B cell (primary cell): ENCODE results near the gene NPC1. TPM values are rescaled to one million over a fixed set of nuclear protein-coding genes. Genes with fewer than 3 reads are reported as not detected.
A peak's percentile ranks its signal among the peaks of the same experiment; 100 is the strongest.

Source experiments
- ATAC-seq: fragments of 200-7000 bp; cut with Tn5 transposase; one replicate; pipeline ENCODE4 v1.10.0; 2021; ENCODE audit warnings: low read depth, mild to moderate bottlenecking, moderate number of reproducible peaks, moderate library complexity
- CTCF ChIA-PET: fragments of 350-600 bp; sonication (Branson Sonifier 250); formaldehyde crosslinking; loops from one replicate; lab custom pipeline; 2021; ENCODE audit warnings: antibody characterized with exemption, inconsistent platforms; lab: Charles Lee
- POLR2A ChIA-PET: fragments of 350-600 bp; sonication (Branson Sonifier 250); formaldehyde crosslinking; loops from one replicate; lab custom pipeline; 2021; ENCODE audit warnings: antibody characterized with exemption; lab: Charles Lee
- DNase-seq: peaks from one replicate; pipeline ENCODE4 v3.0.0; 2013
- H2AFZ ChIP-seq: 2 replicates; pipeline ENCODE4 v1.6.1; 2012; ENCODE audit warnings: mild to moderate bottlenecking, low read depth, low read length; ENCODE audit not compliant: insufficient read depth, poor library complexity, severe bottlenecking
- H3K27ac ChIP-seq, 2 donors: 1 replicate in 1 of 2; 2 replicates in 1 of 2; pipeline ENCODE4 v1.5.1; 2012 to 2013; ENCODE audit warnings: low read length in 2 of 2, mild to moderate bottlenecking in 2 of 2, moderate library complexity in 1 of 2
- H3K27me3 ChIP-seq, 4 experiments: fragments of 200-600 bp in 1 of 4; sonication (generic) in 1 of 4; replicated peaks in 1 of 4; 1 replicate in 2 of 4; 2 replicates in 2 of 4; pipeline versions ENCODE4 v1.6.1 to v1.7.0; 2013 to 2016; ENCODE audit warnings: low read length in 3 of 4, mild to moderate bottlenecking in 2 of 4, mixed read lengths in 1 of 4, moderate library complexity in 1 of 4; ENCODE audit not compliant: insufficient read depth in 4 of 4, control insufficient read depth in 3 of 4; ENCODE audit errors: control extremely low read depth in 1 of 4
- H3K36me3 ChIP-seq, 2 experiments: replicated peaks in 1 of 2; 1 replicate in 1 of 2; 2 replicates in 1 of 2; pipeline versions ENCODE4 v1.6.1 to v1.7.1; 2013; ENCODE audit warnings: low read length in 1 of 2; ENCODE audit not compliant: insufficient read depth in 2 of 2, control insufficient read depth in 1 of 2; ENCODE audit errors: control extremely low read depth in 1 of 2, extremely low read depth in 1 of 2
- H3K4me1 ChIP-seq, 2 donors: fragments of 200-600 bp in 1 of 2; sonication (generic) in 1 of 2; 1 replicate in 1 of 2; 2 replicates in 1 of 2; pipeline versions ENCODE4 v1.5.1 to v1.6.1; 2013 to 2017; ENCODE audit warnings: low read length in 2 of 2; ENCODE audit not compliant: control insufficient read depth in 2 of 2, insufficient read depth in 2 of 2
- H3K4me2 ChIP-seq: replicated peaks from 2 replicates; pipeline ENCODE3; 2012; ENCODE audit warnings: mild to moderate bottlenecking, low read depth, low read length; ENCODE audit not compliant: poor library complexity, severe bottlenecking
- H3K4me3 ChIP-seq, 5 experiments: fragments of 200-600 bp in 1 of 5; sonication (generic) in 1 of 5; 1 replicate in 3 of 5; 2 replicates in 2 of 5; pipeline versions ENCODE4 v1.5.1 to v1.7.0; 2011 to 2016; ENCODE audit warnings: low read length in 4 of 5, mild to moderate bottlenecking in 4 of 5, low read depth in 2 of 5, control low read depth in 1 of 5, moderate library complexity in 1 of 5; ENCODE audit not compliant: insufficient read depth in 1 of 5; ENCODE audit errors: control extremely low read depth in 1 of 5, extremely low read depth in 1 of 5
- H3K79me2 ChIP-seq: fragments of 200-600 bp; sonication (generic); one replicate; pipeline ENCODE4 v1.6.0; 2016; ENCODE audit warnings: low read length; ENCODE audit not compliant: control insufficient read depth, insufficient read depth
- H3K9ac ChIP-seq: fragments of 200-600 bp; sonication (generic); 2 replicates; pipeline ENCODE4 v1.6.1; 2017; ENCODE audit warnings: mild to moderate bottlenecking, low read length, moderate library complexity
- H3K9me3 ChIP-seq, 3 donors: one replicate each; pipeline versions ENCODE4 v1.6.1 to v1.7.1; 2013; ENCODE audit warnings: low read length in 2 of 3; ENCODE audit not compliant: control insufficient read depth in 2 of 3, insufficient read depth in 1 of 3; ENCODE audit errors: control extremely low read depth in 1 of 3
- H4K20me1 ChIP-seq: 2 replicates; pipeline ENCODE4 v1.6.0; 2012; ENCODE audit warnings: mild to moderate bottlenecking, low read length; ENCODE audit not compliant: insufficient read depth, control insufficient read depth, poor library complexity, severe bottlenecking
- H3K27ac Mint-ChIP-seq: one replicate; pipeline ENCODE4 v1.8.0; 2021; ENCODE audit warnings: mixed read lengths
- H3K27me3 Mint-ChIP-seq: one replicate; pipeline ENCODE4 v1.8.0; 2021; ENCODE audit warnings: mixed read lengths
- H3K4me1 Mint-ChIP-seq: one replicate; pipeline ENCODE4 v1.8.0; 2021; ENCODE audit warnings: mixed read lengths
- H3K4me3 Mint-ChIP-seq: one replicate; pipeline ENCODE4 v1.8.0; 2021; ENCODE audit warnings: mixed read lengths
- H3K9me3 Mint-ChIP-seq: one replicate; pipeline ENCODE4 v1.8.0; 2022; ENCODE audit warnings: mixed read lengths; ENCODE audit not compliant: insufficient read depth
- CTCF ChIP-seq: fragments of 200-600 bp; IDR thresholded peaks from one replicate; pipeline ENCODE4 v1.8.0; 2022; ENCODE audit warnings: antibody characterized with exemption, mild to moderate bottlenecking
- EZH2 ChIP-seq: IDR thresholded peaks from 2 replicates; pipeline ENCODE4 v1.6.1; 2012; ENCODE audit warnings: borderline replicate concordance, low read depth, mild to moderate bottlenecking, moderate library complexity, low read length; ENCODE audit not compliant: insufficient read depth, poor library complexity, severe bottlenecking
- WGBS: methylation state at CpG from one replicate; pipeline ENCODE4 v1.1.5; 2013; ENCODE audit warnings: missing lambda C conversion rate; ENCODE audit not compliant: insufficient coverage; 5-methylcytosine and 5-hydroxymethylcytosine counted together
- intact Hi-C: fragments of 100-400 bp; cut with micrococcal nuclease; formaldehyde crosslinking; loops from one replicate; pipeline ENCODE4 v1.10.0; 2022
- polyA plus RNA-seq: library from polyadenylated mRNA; depleted of rRNA; stranded (reverse); fragments of >200 nt; gene quantifications from 2 replicates; pipeline ENCODE4 v1.2.3, GENCODE V29; 2012
- total RNA-seq, 2 donors: library from RNA; stranded (reverse); fragments of 120-200 nt in 1 of 2; gene quantifications; 1 replicate in 1 of 2; 2 replicates in 1 of 2; pipeline versions ENCODE4 v1.2.3 to v1.2.4, GENCODE V29; 2013 to 2022

The NPC1 gene
- total and polyA plus RNA-seq, 2 donors (not counting 1 experiment from before 2014, with no cell fraction given), result 17.5 to 44.4 TPM

- H3K4me3 ChIP-seq, result peak overlapping the region; percentile 4 to 52 (median 38)
- peak overlapping the region; percentile 59 for H3K9ac ChIP-seq
- H3K27ac Mint-ChIP-seq, result no peak overlapping the region
- H2AFZ ChIP-seq, result peak overlapping the region; percentile 75
- H3K4me3 Mint-ChIP-seq, result peak overlapping the region; percentile 77
- peak overlapping the region; percentile 76 for H3K4me2 ChIP-seq
- H3K27ac ChIP-seq, result no peak overlapping the region
- peaks cover 0 to 34% (median 25%) of the 10 kb centered on the region in 4 experiments for H3K27me3 ChIP-seq
- peaks cover 18% of the 10 kb centered on the region for H3K4me1 Mint-ChIP-seq
- POLR2A ChIA-PET, result no interaction called here
- H3K4me1 ChIP-seq, result peaks cover 12 to 15% of the 10 kb centered on the region in 2 donors
- no peaks in the 10 kb centered on the region for H3K36me3 ChIP-seq
- H3K79me2 ChIP-seq, result no peaks in the 10 kb centered on the region
- H3K9me3 Mint-ChIP-seq, result no peaks in the 10 kb centered on the region
- no peaks in the 10 kb centered on the region for H3K9me3 ChIP-seq
- H3K27me3 Mint-ChIP-seq, result peaks cover 48% of the 10 kb centered on the region
- intact Hi-C loops, result no loop called here
- ATAC-seq (peak; percentile 33), DNase-seq (peak; percentile 34)
- TF ChIP-seq EZH2 (no peak), CTCF (no peak)
- no peaks in the 10 kb centered on the region for H4K20me1 ChIP-seq
- CTCF ChIA-PET, result interaction anchor here (1.5 kb wide), 1 partner anchor 500 kb away, joined by 3 read pairs; no protein-coding TSS in a partner anchor
- under 1% methylated on average over 38 of the region's 41 CpGs for WGBS
Measured at GRCh38 chr18:23619388-23619881, 33.1 kb upstream of the NPC1 start.

DNA sequence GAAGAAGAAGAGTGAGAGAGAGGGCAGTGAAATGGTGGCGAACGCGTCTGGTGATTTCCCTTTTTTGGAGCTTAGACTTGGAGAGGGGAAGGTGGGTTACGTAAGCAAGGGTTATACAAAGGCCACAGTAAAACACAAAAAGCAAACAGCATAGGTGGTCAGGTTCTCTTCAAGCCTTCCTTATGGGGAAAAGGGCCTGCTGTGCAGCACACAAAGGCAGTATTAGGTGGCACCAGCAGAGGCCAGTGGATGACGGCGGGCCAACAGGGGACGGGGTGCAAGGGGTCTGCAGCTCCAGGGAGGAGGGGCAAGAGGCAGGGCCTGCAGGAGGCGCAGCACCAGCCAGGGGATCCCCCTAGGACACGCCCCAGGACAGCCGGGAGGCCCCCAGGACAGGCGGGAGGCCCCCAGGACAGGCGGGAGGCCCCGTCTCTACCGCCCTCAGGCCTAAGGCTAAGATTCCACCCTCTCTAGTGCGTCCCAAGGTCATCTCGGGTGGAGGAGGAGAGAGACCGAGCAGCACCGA is 32.6 kb upstream of the NPC1 start:
- POLR2A ChIA-PET, result no interaction called here
- H3K27me3 ChIP-seq, result peaks cover 0 to 34% (median 25%) of the 10 kb centered on the region in 4 experiments
- no peaks in the 10 kb centered on the region for H3K9me3 ChIP-seq
- H3K4me2 ChIP-seq, result peak overlapping the region; percentile 76
- peak overlapping the region; percentile 4 to 52 (median 38) for H3K4me3 ChIP-seq
- peak overlapping the region; percentile 59 for H3K9ac ChIP-seq
- Mint-ChIP-seq H3K4me1 (peaks cover 18% of the 10 kb centered on the region), H3K9me3 (no peaks in the 10 kb centered on the region), H3K4me3 (peak overlapping the region; percentile 77), H3K27me3 (peaks cover 48% of the 10 kb centered on the region), H3K27ac (no peak overlapping the region)
- TF ChIP-seq EZH2, result no peak
- TF ChIP-seq CTCF, result no peak
- no peaks in the 10 kb centered on the region for H3K36me3 ChIP-seq
- no peaks in the 10 kb centered on the region for H4K20me1 ChIP-seq
- no peak for DNase-seq
- WGBS, result 9% methylated on average over 10 of the region's 18 CpGs
- no peak overlapping the region for H3K27ac ChIP-seq
- peak; percentile 14 for ATAC-seq
- CTCF ChIA-PET, result interaction anchor here (1.5 kb wide), 1 partner anchor 500 kb away, joined by 3 read pairs; no protein-coding TSS in a partner anchor
- peaks cover 12 to 15% of the 10 kb centered on the region in 2 donors for H3K4me1 ChIP-seq
- H3K79me2 ChIP-seq, result no peaks in the 10 kb centered on the region
- peak overlapping the region; percentile 75 for H2AFZ ChIP-seq
- intact Hi-C loops, result no loop called here
